Activated CD8-positive, alpha-beta memory T cell treated with anti-CD3 and anti-CD28 coated beads, Interleukin-2, amount 10 ng/mL, durations not matched to agents 7 days and 5 days (primary cell): Measurements from ENCODE around the gene STRADA. TPM values are rescaled to one million over a fixed set of nuclear protein-coding genes. Genes with fewer than 3 reads are reported as not detected.

Experiments used
- ATAC-seq: fragments of 150-1000 bp; cut with Tn5 transposase; one replicate; pipeline ENCODE4 v1.10.0; 2021; ENCODE audit warnings: moderate library complexity
- CTCF ChIA-PET: fragments of 350-600 bp; sonication (Branson Sonifier 250); formaldehyde crosslinking; loops from one replicate; lab custom pipeline; 2021; ENCODE audit warnings: antibody characterized with exemption; lab: Charles Lee
- DNase-seq: peaks from one replicate; pipeline ENCODE4 v3.0.0-alpha.2; 2020
- H3K27ac Mint-ChIP-seq: one replicate; pipeline ENCODE4 v1.8.0; 2021; ENCODE audit warnings: mild to moderate bottlenecking, mixed read lengths
- H3K27me3 Mint-ChIP-seq: one replicate; pipeline ENCODE4 v1.8.0; 2021; ENCODE audit warnings: mixed read lengths
- H3K36me3 Mint-ChIP-seq: one replicate; pipeline ENCODE4 v1.8.0; 2021; ENCODE audit warnings: mild to moderate bottlenecking, mixed read lengths
- H3K4me1 Mint-ChIP-seq: one replicate; pipeline ENCODE4 v1.8.0; 2021; ENCODE audit warnings: mixed read lengths
- H3K4me3 Mint-ChIP-seq: one replicate; pipeline ENCODE4 v1.8.0; 2021; ENCODE audit warnings: mild to moderate bottlenecking, moderate library complexity, mixed read lengths
- H3K9me3 Mint-ChIP-seq: one replicate; pipeline ENCODE4 v1.8.0; 2022; ENCODE audit warnings: low read depth, mixed read lengths
- total RNA-seq, 2 experiments: library from RNA; stranded (reverse); gene quantifications; one replicate each; pipeline ENCODE4 v1.2.3, GENCODE V29; 2021

Gene STRADA
- total RNA-seq, 2 experiments from 2014 or later = 59.9 to 76.8 TPM

DNA sequence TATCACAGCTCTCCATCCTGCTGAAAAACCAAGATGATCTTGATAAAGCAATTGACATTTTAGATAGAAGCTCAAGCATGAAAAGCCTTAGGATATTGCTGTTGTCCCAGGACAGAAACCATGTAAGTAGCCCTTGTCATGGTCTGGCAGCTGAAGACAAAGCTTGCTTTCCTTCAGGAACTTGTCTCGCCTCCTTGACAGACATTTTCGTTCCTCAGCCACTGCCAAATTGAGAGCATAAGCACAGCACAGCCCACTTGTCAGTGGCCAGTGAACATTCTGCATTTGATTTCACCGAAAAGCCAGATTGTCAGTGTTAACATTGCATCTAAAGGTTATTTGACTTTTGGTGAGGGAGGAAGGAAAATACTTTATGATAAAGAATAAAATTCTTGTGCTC, 83.8 kb downstream of the STRADA start:
- Mint-ChIP-seq H3K9me3 (no peaks in the 10 kb centered on the region), H3K27me3 (no peaks in the 10 kb centered on the region), H3K4me3 (no peak overlapping the region), H3K27ac (no peak overlapping the region), H3K36me3 (peaks cover 20% of the 10 kb centered on the region), H3K4me1 (no peaks in the 10 kb centered on the region)
- ATAC-seq = no peak
- CTCF ChIA-PET = no interaction called here
- no peak for DNase-seq

DNA sequence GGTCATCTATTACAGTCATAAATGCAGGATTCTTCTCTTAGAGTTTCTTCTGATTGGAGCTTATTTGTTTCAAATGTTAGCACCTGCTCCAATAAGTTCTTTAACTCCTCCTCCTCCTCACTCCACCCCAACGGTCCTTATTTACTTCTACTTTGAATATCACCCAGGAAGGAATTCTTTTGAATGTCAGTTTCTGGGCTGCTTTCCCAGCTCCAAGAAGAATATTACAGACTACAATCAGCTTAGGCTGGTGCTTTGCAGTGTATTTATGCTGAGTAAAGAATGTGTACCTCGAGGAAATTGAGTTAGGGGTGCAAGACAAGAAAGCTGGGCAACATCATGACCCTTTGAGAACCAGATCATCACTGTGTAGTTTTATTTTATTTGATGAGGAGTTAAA, 88.5 kb downstream of the STRADA start:
- CTCF ChIA-PET = interaction anchor here (1.0 to 1.2 kb wide), 2 partner anchors 13 to 17 kb away, joined by 3 read pairs; no protein-coding TSS in a partner anchor
- no peak for DNase-seq
- no peaks in the 10 kb centered on the region for H3K9me3 Mint-ChIP-seq
- no peaks in the 10 kb centered on the region for H3K27me3 Mint-ChIP-seq
- ATAC-seq = no peak
- H3K4me3 Mint-ChIP-seq = no peak overlapping the region
- H3K36me3 Mint-ChIP-seq = peaks cover 21% of the 10 kb centered on the region
- peaks cover 9% of the 10 kb centered on the region for H3K4me1 Mint-ChIP-seq
- H3K27ac Mint-ChIP-seq = no peak overlapping the region

Other genes starting within 250 kb of the STRADA start
- not detected for gene KCNH6, start 218.4 kb downstream of the STRADA start, total RNA-seq
- 100 to 1,000 TPM; 129 to 139 TPM for gene DCAF7, start 191.3 kb downstream of the STRADA start, total RNA-seq
- 10 to 100 TPM; 23.3 to 27.8 TPM for gene TACO1, start 140.9 kb downstream of the STRADA start, total RNA-seq
- 10 to 100 TPM; 29.0 to 36.5 TPM for gene MAP3K3, start 119.4 kb downstream of the STRADA start, total RNA-seq
- gene LIMD2, start 41.7 kb downstream of the STRADA start, total RNA-seq = 100 to 1,000 TPM; 303 to 356 TPM
- gene CCDC47, start 31.8 kb upstream of the STRADA start, total RNA-seq = 10 to 100 TPM; 55.7 to 71.1 TPM
- 100 to 1,000 TPM; 121 to 123 TPM for gene DDX42, start 32.4 kb upstream of the STRADA start, total RNA-seq
- 100 to 1,000 TPM; 157 to 195 TPM for gene PSMC5, start 85.6 kb upstream of the STRADA start, total RNA-seq
- gene FTSJ3, start 85.9 kb upstream of the STRADA start, total RNA-seq = 10 to 100 TPM; 58.9 to 71.7 TPM
- 100 to 1,000 TPM; 137 to 151 TPM for gene SMARCD2, start 100.9 kb upstream of the STRADA start, total RNA-seq
- not detected for gene CSH2, start 131.9 kb upstream of the STRADA start, total RNA-seq
- gene GH2, start 140.1 kb upstream of the STRADA start, total RNA-seq = not detected
- not detected for gene CSH1, start 154.8 kb upstream of the STRADA start, total RNA-seq
- not detected for gene CSHL1, start 169.5 kb upstream of the STRADA start, total RNA-seq
- gene GH1, start 177.0 kb upstream of the STRADA start, total RNA-seq = not detected
- 10 to 100 TPM; 15.0 to 19.1 TPM for gene CD79B, start 190.5 kb upstream of the STRADA start, total RNA-seq
- under 1 TPM in 1 of 2 experiments, not detected in 1; 0.02 TPM for gene SCN4A, start 231.1 kb upstream of the STRADA start, total RNA-seq